Measurements from ENCODE around the gene OR4K1. TPM values are rescaled to one million over a fixed set of nuclear protein-coding genes. Genes with fewer than 3 reads are reported as not detected.

The OR4K1 gene
- total RNA-seq, 1 donor from 2014 or later = not detected

DNA sequence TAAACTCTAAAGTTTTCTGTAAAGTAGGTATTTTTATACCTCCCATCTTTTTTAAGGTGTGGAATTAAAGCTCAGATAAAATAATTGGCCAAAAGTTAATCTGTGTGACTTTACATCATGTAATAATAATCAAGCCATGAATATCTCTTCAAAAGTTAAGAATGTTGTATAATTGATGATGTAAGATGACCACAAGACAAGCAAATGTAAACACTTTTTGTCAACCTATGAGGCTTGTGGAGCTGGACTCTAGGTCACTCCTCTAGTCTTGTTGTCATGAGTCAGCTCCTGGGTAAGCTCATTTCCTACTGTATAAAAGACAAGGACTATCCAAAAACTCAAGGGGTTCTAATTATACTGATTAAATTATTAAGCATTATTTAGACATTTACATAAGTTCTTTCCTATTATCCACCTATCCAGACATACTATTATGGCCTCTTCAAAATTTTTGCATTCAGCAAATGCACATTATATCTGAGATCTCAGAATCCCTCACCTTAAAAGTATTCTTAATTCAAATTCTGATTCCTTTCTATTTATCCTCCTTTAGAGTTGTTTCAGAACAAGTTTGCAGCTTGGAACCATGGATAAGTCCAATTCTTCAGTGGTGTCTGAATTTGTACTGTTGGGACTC, 10.6 kb upstream of the OR4K1 start, which contains the start of gene OR4K5:
Gene OR4K5 (plus strand): TSS at position 587 of the 637 bp plus-strand sequence. CDS start 0 bp downstream, at position 587.
- Mint-ChIP-seq H3K36me3 (ENCODE audit: low read depth, unreplicated experiment) (no peaks in the 10 kb centered on the region), H3K27me3 (ENCODE audit: low read depth, unreplicated experiment) (no peaks in the 10 kb centered on the region), H3K9me3 (ENCODE audit: unreplicated experiment) (no peaks in the 10 kb centered on the region), H3K4me1 (ENCODE audit: low read depth, unreplicated experiment) (no peaks in the 10 kb centered on the region), H3K27ac (ENCODE audit: unreplicated experiment) (no peak within 1 kb of the TSS), H3K4me3 (ENCODE audit: unreplicated experiment) (no peak within 1 kb of the TSS)
- H3K79me2 ChIP-seq (ENCODE audit: insufficient read depth, low read length) = no peaks in the 10 kb centered on the region
- H4K20me1 ChIP-seq (ENCODE audit: insufficient read depth, low read length) = no peaks in the 10 kb centered on the region
- H3K27ac ChIP-seq (ENCODE audit: low read depth, low read length) = no peak within 1 kb of the TSS
- H3K9me3 ChIP-seq (ENCODE audit: insufficient read depth, low read depth, low read length) = peaks cover 10% of the 10 kb centered on the region
- no peak within 1 kb of the TSS for H2AFZ ChIP-seq (ENCODE audit: low read depth, low read length)
- DNase-seq (ENCODE audit: low read depth) (no peak), FAIRE-seq (peak; percentile 29)
- no peak within 1 kb of the TSS for H3K4me3 ChIP-seq (ENCODE audit: insufficient read depth, low read depth, low read length)
- H3K4me1 ChIP-seq (ENCODE audit: insufficient read depth, low read length) = no peaks in the 10 kb centered on the region
- H3K27me3 ChIP-seq (ENCODE audit: insufficient read depth, low read length) = no peaks in the 10 kb centered on the region
- H3K4me2 ChIP-seq (ENCODE audit: low read length) = no peak within 1 kb of the TSS
- H3K9ac ChIP-seq (ENCODE audit: low read length) = no peak within 1 kb of the TSS
- H3K36me3 ChIP-seq (ENCODE audit: insufficient read depth, low read length) = no peaks in the 10 kb centered on the region
- TF ChIP-seq, protein P1, sequence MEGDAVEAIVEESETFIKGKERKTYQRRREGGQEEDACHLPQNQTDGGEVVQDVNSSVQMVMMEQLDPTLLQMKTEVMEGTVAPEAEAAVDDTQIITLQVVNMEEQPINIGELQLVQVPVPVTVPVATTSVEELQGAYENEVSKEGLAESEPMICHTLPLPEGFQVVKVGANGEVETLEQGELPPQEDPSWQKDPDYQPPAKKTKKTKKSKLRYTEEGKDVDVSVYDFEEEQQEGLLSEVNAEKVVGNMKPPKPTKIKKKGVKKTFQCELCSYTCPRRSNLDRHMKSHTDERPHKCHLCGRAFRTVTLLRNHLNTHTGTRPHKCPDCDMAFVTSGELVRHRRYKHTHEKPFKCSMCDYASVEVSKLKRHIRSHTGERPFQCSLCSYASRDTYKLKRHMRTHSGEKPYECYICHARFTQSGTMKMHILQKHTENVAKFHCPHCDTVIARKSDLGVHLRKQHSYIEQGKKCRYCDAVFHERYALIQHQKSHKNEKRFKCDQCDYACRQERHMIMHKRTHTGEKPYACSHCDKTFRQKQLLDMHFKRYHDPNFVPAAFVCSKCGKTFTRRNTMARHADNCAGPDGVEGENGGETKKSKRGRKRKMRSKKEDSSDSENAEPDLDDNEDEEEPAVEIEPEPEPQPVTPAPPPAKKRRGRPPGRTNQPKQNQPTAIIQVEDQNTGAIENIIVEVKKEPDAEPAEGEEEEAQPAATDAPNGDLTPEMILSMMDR (IDR thresholded peaks at IDR 0.05; ENCODE audit: insufficient read depth, low read depth, low read length) = no peak

DNA sequence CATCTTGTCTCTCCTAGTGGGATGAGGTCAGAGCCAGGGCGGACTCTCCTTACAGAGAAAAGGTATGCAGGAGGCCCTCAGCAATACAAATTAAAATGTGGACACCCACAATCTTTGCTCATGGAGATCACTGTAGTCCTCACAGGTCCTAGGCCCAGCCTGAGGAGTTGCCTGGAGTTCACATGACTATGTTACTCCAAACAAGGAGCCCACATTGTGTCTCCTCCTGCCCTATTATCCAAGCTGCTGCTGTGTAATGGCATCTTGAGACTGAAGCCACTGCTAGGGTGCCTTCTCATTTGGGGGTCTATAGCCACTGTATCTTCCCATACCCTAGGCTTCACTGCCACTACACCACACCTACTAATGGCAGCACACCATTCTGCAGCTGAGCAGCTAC, 11.0 kb downstream of the OR4K1 start:
- no peak overlapping the region for H3K4me3 Mint-ChIP-seq (ENCODE audit: unreplicated experiment)
- DNase-seq (ENCODE audit: low read depth) (no peak), FAIRE-seq (no peak)
- H3K27ac ChIP-seq (ENCODE audit: low read depth, low read length) = no peak overlapping the region
- H4K20me1 ChIP-seq (ENCODE audit: insufficient read depth, low read length) = no peaks in the 10 kb centered on the region
- H3K27me3 Mint-ChIP-seq (ENCODE audit: low read depth, unreplicated experiment) = no peaks in the 10 kb centered on the region
- no peaks in the 10 kb centered on the region for H3K4me1 Mint-ChIP-seq (ENCODE audit: low read depth, unreplicated experiment)
- no peaks in the 10 kb centered on the region for H3K36me3 ChIP-seq (ENCODE audit: insufficient read depth, low read length)
- no peaks in the 10 kb centered on the region for H3K27me3 ChIP-seq (ENCODE audit: insufficient read depth, low read length)
- H3K4me3 ChIP-seq (ENCODE audit: insufficient read depth, low read depth, low read length) = no peak overlapping the region
- peaks cover 7% of the 10 kb centered on the region for H3K9me3 ChIP-seq (ENCODE audit: insufficient read depth, low read depth, low read length)
- TF ChIP-seq, protein P1 (IDR thresholded peaks at IDR 0.05; ENCODE audit: insufficient read depth, low read depth, low read length) = no peak
- no peak for TF ChIP-seq EZH2 (IDR thresholded peaks at IDR 0.05; ENCODE audit: insufficient read depth, low read length)
- no peaks in the 10 kb centered on the region for H3K4me1 ChIP-seq (ENCODE audit: insufficient read depth, low read length)
- H2AFZ ChIP-seq (ENCODE audit: low read depth, low read length) = no peak overlapping the region
- no peak overlapping the region for H3K9ac ChIP-seq (ENCODE audit: low read length)
- H3K36me3 Mint-ChIP-seq (ENCODE audit: low read depth, unreplicated experiment) = no peaks in the 10 kb centered on the region
- H3K9me3 Mint-ChIP-seq (ENCODE audit: unreplicated experiment) = peaks cover 6% of the 10 kb centered on the region
- no peak overlapping the region for H3K27ac Mint-ChIP-seq (ENCODE audit: unreplicated experiment)
- H3K79me2 ChIP-seq (ENCODE audit: insufficient read depth, low read length) = no peaks in the 10 kb centered on the region
- H3K4me2 ChIP-seq (ENCODE audit: low read length) = no peak overlapping the region

- no peaks in the 10 kb centered on the region for H3K27me3 Mint-ChIP-seq (ENCODE audit: low read depth, unreplicated experiment)
- FAIRE-seq (peak; percentile 13), DNase-seq (ENCODE audit: low read depth) (no peak)
- no peak overlapping the region for H3K4me2 ChIP-seq (ENCODE audit: low read length)
- no peaks in the 10 kb centered on the region for H3K4me1 Mint-ChIP-seq (ENCODE audit: low read depth, unreplicated experiment)
- H4K20me1 ChIP-seq (ENCODE audit: insufficient read depth, low read length) = no peaks in the 10 kb centered on the region
- no peaks in the 10 kb centered on the region for H3K4me1 ChIP-seq (ENCODE audit: insufficient read depth, low read length)
- H3K36me3 Mint-ChIP-seq (ENCODE audit: low read depth, unreplicated experiment) = no peaks in the 10 kb centered on the region
- no peaks in the 10 kb centered on the region for H3K79me2 ChIP-seq (ENCODE audit: insufficient read depth, low read length)
- H3K36me3 ChIP-seq (ENCODE audit: insufficient read depth, low read length) = no peaks in the 10 kb centered on the region
- H3K27ac Mint-ChIP-seq (ENCODE audit: unreplicated experiment) = no peak overlapping the region
- H3K27ac ChIP-seq (ENCODE audit: low read depth, low read length) = no peak overlapping the region
- H3K4me3 Mint-ChIP-seq (ENCODE audit: unreplicated experiment) = no peak overlapping the region
- no peak overlapping the region for H2AFZ ChIP-seq (ENCODE audit: low read depth, low read length)
- H3K9me3 Mint-ChIP-seq (ENCODE audit: unreplicated experiment) = no peaks in the 10 kb centered on the region
- no peak overlapping the region for H3K9ac ChIP-seq (ENCODE audit: low read length)
- H3K27me3 ChIP-seq (ENCODE audit: insufficient read depth, low read length) = no peaks in the 10 kb centered on the region
- peaks cover 2% of the 10 kb centered on the region for H3K9me3 ChIP-seq (ENCODE audit: insufficient read depth, low read depth, low read length)
- no peak for TF ChIP-seq EZH2 (IDR thresholded peaks at IDR 0.05; ENCODE audit: insufficient read depth, low read length)
- TF ChIP-seq, protein P1 (IDR thresholded peaks at IDR 0.05; ENCODE audit: insufficient read depth, low read depth, low read length) = no peak
- no peak overlapping the region for H3K4me3 ChIP-seq (ENCODE audit: insufficient read depth, low read depth, low read length)
These were observed 16.8 kb downstream of the OR4K1 start for GRCh38 chr14:19947413-19948090.

Measured in astrocyte (in vitro differentiated cells and primary cell).